H1 (cell line): ENCODE measurements around the gene SLC12A4. TPM values are rescaled to one million over a fixed set of nuclear protein-coding genes. Genes with fewer than 3 reads are reported as not detected.

Experiments
- CTCF ChIA-PET: fragments of 300-600 bp; sonication (Branson Sonifier 250); formaldehyde crosslinking; loops from one replicate; lab custom pipeline; 2021; ENCODE audit not compliant: partially characterized antibody; lab: Charles Lee
- POLR2A ChIA-PET: fragments of 300-600 bp; sonication (Branson Sonifier 250); formaldehyde crosslinking; loops from one replicate; lab custom pipeline; 2021; ENCODE audit warnings: inconsistent platforms; ENCODE audit not compliant: partially characterized antibody; lab: Charles Lee
- DNase-seq, 2 experiments: peaks; one replicate each; pipeline versions ENCODE4 v3.0.0 to v3.0.0-alpha.2; 2010 to 2022; ENCODE audit warnings: low spot score in 2 of 2, low read depth in 1 of 2, mixed read lengths in 1 of 2
- FAIRE-seq: peaks from 2 replicates; lab custom pipeline; 2011; peaks lifted over from hg19 to GRCh38; lab: Jason Lieb, UNC
- H2AFZ ChIP-seq: 2 replicates; pipeline ENCODE4 v1.8.1; 2012; ENCODE audit warnings: low read length, inconsistent platforms
- H2AK5ac ChIP-seq: 2 replicates; pipeline ENCODE4 v1.6.1; 2013; ENCODE audit warnings: low read depth, low read length
- H2BK120ac ChIP-seq: replicated peaks from 2 replicates; pipeline ENCODE3; 2013; ENCODE audit warnings: low read depth, low read length, inconsistent platforms
- H2BK12ac ChIP-seq: 2 replicates; pipeline ENCODE4 v1.6.1; 2013; ENCODE audit warnings: low read depth, low read length
- H2BK15ac ChIP-seq: 2 replicates; pipeline ENCODE4 v1.6.1; 2013; ENCODE audit warnings: low read length
- H2BK20ac ChIP-seq: 2 replicates; pipeline ENCODE4 v1.6.1; 2013; ENCODE audit warnings: low read length
- H2BK5ac ChIP-seq: 2 replicates; pipeline ENCODE4 v1.6.1; 2013; ENCODE audit warnings: low read depth, low read length
- H3K14ac ChIP-seq: 2 replicates; pipeline ENCODE4 v1.6.1; 2013; ENCODE audit warnings: inconsistent platforms; ENCODE audit not compliant: insufficient read length
- H3K18ac ChIP-seq: 2 replicates; pipeline ENCODE4 v1.6.1; 2013; ENCODE audit warnings: low read length; ENCODE audit errors: extremely low read depth
- H3K23ac ChIP-seq: 2 replicates; pipeline ENCODE4 v1.6.1; 2013; ENCODE audit warnings: inconsistent platforms; ENCODE audit not compliant: insufficient read length
- H3K23me2 ChIP-seq: 2 replicates; pipeline ENCODE4 v1.6.1; 2013; ENCODE audit warnings: low read depth, low read length
- H3K27ac ChIP-seq: 2 replicates; pipeline ENCODE4 v1.6.1; 2011; ENCODE audit warnings: low read depth, low read length, inconsistent platforms
- H3K27me3 ChIP-seq, 4 experiments: replicated peaks in 1 of 4; 1 replicate in 1 of 4; 2 replicates in 3 of 4; pipeline versions ENCODE4 v1.6.1 to v1.8.1; 2011 to 2013; ENCODE audit warnings: low read length in 3 of 4, mild to moderate bottlenecking in 3 of 4, inconsistent platforms in 2 of 4, mixed read lengths in 2 of 4, moderate library complexity in 1 of 4; ENCODE audit not compliant: control insufficient read depth in 3 of 4, insufficient read depth in 3 of 4; ENCODE audit errors: extremely low read depth in 1 of 4
- H3K36me3 ChIP-seq, 4 experiments: 2 replicates each; pipeline versions ENCODE4 v1.6.1 to v1.8.1; 2011 to 2013; ENCODE audit warnings: mild to moderate bottlenecking in 4 of 4, low read length in 3 of 4, moderate library complexity in 2 of 4, control low read depth in 1 of 4, inconsistent platforms in 1 of 4; ENCODE audit not compliant: insufficient read depth in 4 of 4, control insufficient read depth in 2 of 4
- H3K4ac ChIP-seq: replicated peaks from 2 replicates; pipeline ENCODE3; 2013; ENCODE audit warnings: low read length, low read depth, mixed read lengths, inconsistent platforms; ENCODE audit not compliant: insufficient read length
- H3K4me1 ChIP-seq, 4 experiments: replicated peaks in 1 of 4; 1 replicate in 1 of 4; 2 replicates in 3 of 4; pipeline versions ENCODE4 v1.6.1 to v1.8.1; 2011 to 2013; ENCODE audit warnings: low read length in 3 of 4, inconsistent platforms in 2 of 4, mixed read lengths in 1 of 4; ENCODE audit not compliant: insufficient read depth in 4 of 4, control insufficient read depth in 3 of 4
- H3K4me2 ChIP-seq, 2 experiments: 2 replicates each; pipeline versions ENCODE4 v1.6.1 to v1.8.1; 2011 to 2013; ENCODE audit warnings: low read depth in 2 of 2, low read length in 2 of 2, control low read depth in 1 of 2, inconsistent platforms in 1 of 2, mild to moderate bottlenecking in 1 of 2; ENCODE audit not compliant: insufficient read depth in 1 of 2
- H3K4me3 ChIP-seq, 4 experiments: fragments of 200-600, 300-600 bp in 1 of 4; sonication (generic), shearing (Covaris generic), sonication (Bioruptor Twin) in 1 of 4; 2 replicates each; pipeline versions ENCODE4 v1.5.1 to v1.8.1; 2011 to 2016; ENCODE audit warnings: low read length in 4 of 4, low read depth in 3 of 4, control low read depth in 2 of 4, inconsistent platforms in 2 of 4, mild to moderate bottlenecking in 2 of 4, mixed read lengths in 1 of 4, moderate library complexity in 1 of 4; ENCODE audit not compliant: insufficient read depth in 2 of 4; ENCODE audit errors: extremely low read depth in 1 of 4
- H3K56ac ChIP-seq: replicated peaks from 2 replicates; pipeline ENCODE3; 2013; ENCODE audit warnings: low read depth, mild to moderate bottlenecking, mixed read lengths, low read length, inconsistent platforms; ENCODE audit not compliant: insufficient read length
- H3K79me1 ChIP-seq: 2 replicates; pipeline ENCODE4 v1.6.1; 2013; ENCODE audit warnings: low read depth, low read length, control low read depth
- H3K79me2 ChIP-seq, 2 experiments: 2 replicates each; pipeline versions ENCODE4 v1.6.1 to v1.8.1; 2012 to 2013; ENCODE audit warnings: low read length in 2 of 2, mild to moderate bottlenecking in 2 of 2, inconsistent platforms in 1 of 2; ENCODE audit not compliant: insufficient read depth in 2 of 2, control insufficient read depth in 1 of 2
- H3K9ac ChIP-seq, 4 experiments: replicated peaks in 1 of 4; 1 replicate in 1 of 4; 2 replicates in 3 of 4; pipeline versions ENCODE4 v1.6.1 to v1.8.1; 2011 to 2013; ENCODE audit warnings: low read depth in 3 of 4, low read length in 3 of 4, control low read depth in 2 of 4, mild to moderate bottlenecking in 2 of 4, moderate library complexity in 2 of 4, inconsistent platforms in 1 of 4; ENCODE audit errors: extremely low read depth in 1 of 4
- H3K9me3 ChIP-seq, 2 experiments: 2 replicates each; pipeline versions ENCODE4 v1.6.1 to v1.8.1; 2012 to 2013; ENCODE audit warnings: mild to moderate bottlenecking in 2 of 2, moderate library complexity in 2 of 2, control low read depth in 1 of 2, inconsistent platforms in 1 of 2, low read depth in 1 of 2, low read length in 1 of 2, mixed read lengths in 1 of 2; ENCODE audit not compliant: insufficient read depth in 2 of 2
- H4K20me1 ChIP-seq, 2 experiments: replicated peaks in 1 of 2; 2 replicates each; pipeline versions ENCODE3 to v1.8.1; 2011 to 2013; ENCODE audit warnings: inconsistent platforms in 2 of 2, low read length in 2 of 2, mild to moderate bottlenecking in 1 of 2; ENCODE audit not compliant: insufficient read depth in 2 of 2, control insufficient read depth in 1 of 2
- H4K5ac ChIP-seq: 2 replicates; pipeline ENCODE4 v1.6.1; 2013; ENCODE audit warnings: low read length, low read depth, mixed read lengths, inconsistent platforms; ENCODE audit not compliant: insufficient read length
- H4K8ac ChIP-seq: 2 replicates; pipeline ENCODE4 v1.8.0; 2013; ENCODE audit warnings: mild to moderate bottlenecking, moderate library complexity, low read length, inconsistent platforms; ENCODE audit not compliant: insufficient read depth; ENCODE audit errors: extremely low read depth
- H4K91ac ChIP-seq: replicated peaks from 2 replicates; pipeline ENCODE3; 2013; ENCODE audit warnings: low read length, mixed read lengths, inconsistent platforms; ENCODE audit not compliant: insufficient read length
- ATF3 ChIP-seq: IDR thresholded peaks from 2 replicates; pipeline ENCODE4 v1.6.1; 2011; ENCODE audit warnings: low read depth, mild to moderate bottlenecking, low read length; ENCODE audit not compliant: insufficient read depth
- BACH1 ChIP-seq: IDR thresholded peaks from 2 replicates; pipeline ENCODE4 v1.6.1; 2012; ENCODE audit warnings: low read length, improper control_type of control experiment
- EZH2 ChIP-seq: fragments of 200-600 bp; sonication (generic); IDR thresholded peaks from 2 replicates; pipeline ENCODE4 v1.7.1; 2012; ENCODE audit warnings: low read depth, mild to moderate bottlenecking, moderate library complexity, low read length, inconsistent platforms; ENCODE audit not compliant: severe bottlenecking
- FOSL1 ChIP-seq: IDR thresholded peaks from 2 replicates; pipeline ENCODE4 v1.6.1; 2011; ENCODE audit warnings: mild to moderate bottlenecking, low read depth, low read length, moderate library complexity; ENCODE audit not compliant: insufficient read depth
- KDM1A ChIP-seq: fragments of 200-600, 300-600 bp; sonication (generic); IDR thresholded peaks from 2 replicates; pipeline ENCODE4 v1.7.1; 2016; ENCODE audit warnings: mild to moderate bottlenecking, low read length, borderline replicate concordance
- KDM4A ChIP-seq: IDR thresholded peaks from one replicate; pipeline ENCODE4 v1.7.1; 2012; ENCODE audit warnings: low read depth, mild to moderate bottlenecking, moderate library complexity, low read length, inconsistent platforms; ENCODE audit not compliant: severe bottlenecking
- SIX5 ChIP-seq: IDR thresholded peaks from 2 replicates; pipeline ENCODE4 v1.6.1; 2011; ENCODE audit warnings: mild to moderate bottlenecking, low read depth, low read length
- SP1 ChIP-seq: IDR thresholded peaks from 2 replicates; pipeline ENCODE4 v1.6.1; 2011; ENCODE audit warnings: low read depth, low read length
- SP4 ChIP-seq: IDR thresholded peaks from 2 replicates; pipeline ENCODE4 v1.6.1; 2012; ENCODE audit warnings: low read length, inconsistent platforms
- USF2 ChIP-seq: IDR thresholded peaks from 2 replicates; pipeline ENCODE4 v1.6.1; 2011; ENCODE audit warnings: low read length, improper control_type of control experiment
- YY1 ChIP-seq: IDR thresholded peaks from 2 replicates; pipeline ENCODE4 v1.6.1; 2011; ENCODE audit warnings: low read depth, mild to moderate bottlenecking, low read length
- WGBS, 2 experiments: shearing (Covaris generic) in 1 of 2; methylation state at CpG; one replicate each; pipeline versions ENCODE4 v1.1.6 to v1.1.7; 2013 to 2015; ENCODE audit warnings: low lambda C conversion rate in 2 of 2, mixed read lengths in 2 of 2, inconsistent platforms in 1 of 2, low coverage in 1 of 2, missing lambda C conversion rate in 1 of 2; ENCODE audit not compliant: insufficient replicate concordance in 2 of 2, insufficient coverage in 1 of 2, insufficient read length in 1 of 2; ENCODE audit errors: extremely low coverage in 1 of 2, missing lambda C conversion rate in 1 of 2; 5-methylcytosine and 5-hydroxymethylcytosine counted together
- polyA plus RNA-seq, 7 experiments: library from polyadenylated mRNA; depleted of rRNA in 3 of 7; stranded (reverse) in 5 of 7; unstranded in 2 of 7; fragments of >200 nt in 5 of 7; fragments of 200-250 nt in 2 of 7; gene quantifications; 1 replicate in 5 of 7; 2 replicates in 1 of 7; 4 replicates in 1 of 7; pipeline versions ENCODE4 v1.2.1 to v1.2.3, GENCODE V29; 2011 to 2013; ENCODE audit warnings: missing spikeins in 2 of 7, mixed read lengths in 2 of 7
- total RNA-seq: library from RNA; stranded (reverse); fragmentation: NEBNext Ultra II Directional; extraction: Animal tissue kit (Norgen Biotek cat#: 25700); gene quantifications from 2 replicates; pipeline ENCODE4 v1.2.1, GENCODE V29; 2021
- TF ChIP-seq, protein P1 (sequence below): IDR thresholded peaks from 2 replicates; pipeline ENCODE4 v1.6.1; 2012; ENCODE audit warnings: inconsistent platforms

Gene SLC12A4
- total and polyA plus RNA-seq, 2 of the 8 experiments (the other 6 are each of a cell fraction or from before 2014, with no cell fraction given) = 41.3 to 49.3 TPM

DNA sequence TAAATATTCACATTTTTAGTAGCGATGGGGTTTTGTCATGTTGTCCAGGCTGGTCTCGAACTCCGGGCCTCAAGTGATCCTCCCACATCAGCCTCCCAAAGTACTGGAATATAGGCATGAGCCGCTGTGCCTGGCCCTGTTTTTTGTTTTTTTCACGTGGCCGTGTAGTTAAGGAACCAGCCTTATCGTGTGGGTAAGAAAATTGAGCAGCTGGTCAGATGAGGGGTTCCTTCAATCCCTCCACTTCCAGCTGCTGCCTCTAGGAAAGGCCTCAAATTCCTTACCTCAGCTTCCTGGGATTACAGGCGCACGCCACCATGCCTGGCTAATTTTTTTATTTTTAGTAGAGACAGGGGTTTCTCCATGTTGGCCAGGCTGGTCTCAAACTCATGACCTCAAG is 36.8 kb upstream of the SLC12A4 start:
- ChIA-PET CTCF (interaction anchor here (0.9 to 3.1 kb wide), 10 partner anchors 8 to 223 kb away, joined by 3 to 17 read pairs (median 5); partner anchors contain the start of gene DPEP2NB), POLR2A (interaction anchor here (0.7 to 1.7 kb wide), 6 partner anchors 11 to 85 kb away, joined by 3 read pairs; partner anchors contain the start of genes DPEP2NB and DUS2)
- Histone ChIP-seq H3K36me3 (no peaks in the 10 kb centered on the region), H2BK5ac (no peak overlapping the region), H3K14ac (no peak overlapping the region), H4K91ac (peak overlapping the region; percentile 65), H3K4me1 (peaks cover 0 to 6% (median 3%) of the 10 kb centered on the region in 4 experiments; a peak in 3 of 7 replicates), H3K4me3 (no peak overlapping the region), H3K18ac (no peak overlapping the region), H2BK120ac (no peak overlapping the region), H4K20me1 (no peaks in the 10 kb centered on the region), H3K23me2 (no peaks in the 10 kb centered on the region), H2AFZ (no peak overlapping the region), H3K23ac (no peak overlapping the region), H4K5ac (no peak overlapping the region), H3K9me3 (no peaks in the 10 kb centered on the region), H2BK20ac (no peak overlapping the region), H3K4ac (no peak overlapping the region), H3K79me1 (no peaks in the 10 kb centered on the region; the same call in 1 of the 2 replicates), H2BK15ac (no peak overlapping the region), H3K27me3 (no peaks in the 10 kb centered on the region), H3K9ac (no peak overlapping the region), H3K4me2 (no peak overlapping the region), H3K27ac (no peak overlapping the region), H2BK12ac (no peak overlapping the region), H4K8ac (no peak overlapping the region), H2AK5ac (no peak overlapping the region), H3K56ac (no peak overlapping the region), H3K79me2 (no peaks in the 10 kb centered on the region)
- FAIRE-seq = no peak
- 94% methylated on average over 9 of the region's 9 CpGs; no CpG with 5 or more reads in 1 of the 2 experiments for whole genome bisulfite sequencing, 2 experiments
- no peak for DNase-seq
- TF ChIP-seq USF2 (no peak), EZH2 (no peak), SP4 (no peak), YY1 (no peak), KDM1A (no peak), KDM4A (no peak), ATF3 (no peak), FOSL1 (no peak), SP1 (no peak), BACH1 (no peak), SIX5 (no peak)
- TF ChIP-seq, protein P1, sequence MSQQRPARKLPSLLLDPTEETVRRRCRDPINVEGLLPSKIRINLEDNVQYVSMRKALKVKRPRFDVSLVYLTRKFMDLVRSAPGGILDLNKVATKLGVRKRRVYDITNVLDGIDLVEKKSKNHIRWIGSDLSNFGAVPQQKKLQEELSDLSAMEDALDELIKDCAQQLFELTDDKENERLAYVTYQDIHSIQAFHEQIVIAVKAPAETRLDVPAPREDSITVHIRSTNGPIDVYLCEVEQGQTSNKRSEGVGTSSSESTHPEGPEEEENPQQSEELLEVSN = no peak
